ENCODE measurements around the gene PDIA2. TPM values are rescaled to one million over a fixed set of nuclear protein-coding genes. Genes with fewer than 3 reads are reported as not detected.

Gene PDIA2
- total and polyA plus RNA-seq, 4 donors: 0.03 to 0.09 TPM; not detected in 2

- Histone ChIP-seq H3K9ac (ENCODE audit: low read depth in 1 of 2, low read length in 2 of 2) (no peak overlapping the region), H3K27me3 (ENCODE audit: control insufficient read depth in 4 of 4, insufficient read depth in 4 of 4, low read length in 3 of 4) (no peaks in the 10 kb centered on the region), H3K4me1 (ENCODE audit: control insufficient read depth in 4 of 4, insufficient read depth in 4 of 4, low read length in 3 of 4) (no peaks in the 10 kb centered on the region), H3K27ac (ENCODE audit: low read depth in 1 of 2, low read length in 2 of 2) (no peak overlapping the region), H3K9me3 (ENCODE audit: control insufficient read depth in 4 of 4, low read length in 3 of 4) (no peaks in the 10 kb centered on the region), H3K36me3 (ENCODE audit: control insufficient read depth in 4 of 4, insufficient read depth in 3 of 4, low read depth in 1 of 4, low read length in 3 of 4) (peaks cover 6 to 55% (median 15%) of the 10 kb centered on the region in 4 donors), H3K4me3 (ENCODE audit: low read depth in 1 of 3, low read length in 3 of 3) (no peak overlapping the region)
- no peak for DNase-seq (ENCODE audit: low spot score)
- 87% methylated on average over 10 of the region's 10 CpGs for WGBS
- TF ChIP-seq FOXA2 (IDR thresholded peaks at IDR 0.05): no peak
- TF ChIP-seq RAD21 (IDR thresholded peaks at IDR 0.05): no peak
- TF ChIP-seq MAX (IDR thresholded peaks at IDR 0.05): no peak
- no peak for TF ChIP-seq GABPA (IDR thresholded peaks at IDR 0.05 in 1 of 2, conservative IDR thresholded peaks at IDR 0.05 in 1 of 2)
- no peak for TF ChIP-seq HNF4G (IDR thresholded peaks at IDR 0.05)
- TF ChIP-seq YY1 (IDR thresholded peaks at IDR 0.05): no peak
- TF ChIP-seq EGR1 (IDR thresholded peaks at IDR 0.05; ENCODE audit: low read depth in 2 of 2): no peak
- no peak for TF ChIP-seq JUND (IDR thresholded peaks at IDR 0.05)
- TF ChIP-seq HNF4A (conservative IDR thresholded peaks at IDR 0.05): no peak
- TF ChIP-seq TAF1 (conservative IDR thresholded peaks at IDR 0.05): no peak
- TF ChIP-seq SP1 (IDR thresholded peaks at IDR 0.05): no peak
- TF ChIP-seq FOXA1 (IDR thresholded peaks at IDR 0.05): no peak
- no peak for TF ChIP-seq ATF3 (IDR thresholded peaks at IDR 0.05)
- no peak for TF ChIP-seq ZBTB33 (IDR thresholded peaks at IDR 0.05)
- no peak for TF ChIP-seq CTCF (IDR thresholded peaks at IDR 0.05; ENCODE audit: low read depth, low read length, missing input control)
- TF ChIP-seq REST (IDR thresholded peaks at IDR 0.05): no peak
- no peak for TF ChIP-seq NR2F2 (IDR thresholded peaks at IDR 0.05)
- TF ChIP-seq RXRA (IDR thresholded peaks at IDR 0.05): no peak
Measured at GRCh38 chr16:259226-259625, 23.7 kb upstream of the PDIA2 start.
